Measurements from ENCODE around the gene CDON.

DNA sequence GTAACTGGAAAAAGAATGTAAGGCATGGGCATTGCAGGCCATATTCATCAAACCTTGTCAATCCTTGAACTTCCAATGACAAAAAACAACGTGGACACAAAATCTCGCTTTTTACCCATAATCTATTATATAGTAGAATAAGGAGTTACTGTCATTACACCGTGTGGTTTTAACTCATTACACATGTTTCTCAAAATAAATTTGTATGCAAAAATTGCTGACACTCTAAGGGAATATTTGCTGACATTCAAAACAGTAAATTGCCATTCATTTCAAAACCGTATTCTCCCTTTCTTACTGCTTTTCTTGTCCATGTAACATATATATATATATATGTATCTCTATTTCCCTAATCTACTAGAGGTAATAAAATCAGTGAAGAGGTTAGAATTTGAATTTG, 33.4 kb downstream of the CDON start:
- TF ChIP-seq, protein P1, sequence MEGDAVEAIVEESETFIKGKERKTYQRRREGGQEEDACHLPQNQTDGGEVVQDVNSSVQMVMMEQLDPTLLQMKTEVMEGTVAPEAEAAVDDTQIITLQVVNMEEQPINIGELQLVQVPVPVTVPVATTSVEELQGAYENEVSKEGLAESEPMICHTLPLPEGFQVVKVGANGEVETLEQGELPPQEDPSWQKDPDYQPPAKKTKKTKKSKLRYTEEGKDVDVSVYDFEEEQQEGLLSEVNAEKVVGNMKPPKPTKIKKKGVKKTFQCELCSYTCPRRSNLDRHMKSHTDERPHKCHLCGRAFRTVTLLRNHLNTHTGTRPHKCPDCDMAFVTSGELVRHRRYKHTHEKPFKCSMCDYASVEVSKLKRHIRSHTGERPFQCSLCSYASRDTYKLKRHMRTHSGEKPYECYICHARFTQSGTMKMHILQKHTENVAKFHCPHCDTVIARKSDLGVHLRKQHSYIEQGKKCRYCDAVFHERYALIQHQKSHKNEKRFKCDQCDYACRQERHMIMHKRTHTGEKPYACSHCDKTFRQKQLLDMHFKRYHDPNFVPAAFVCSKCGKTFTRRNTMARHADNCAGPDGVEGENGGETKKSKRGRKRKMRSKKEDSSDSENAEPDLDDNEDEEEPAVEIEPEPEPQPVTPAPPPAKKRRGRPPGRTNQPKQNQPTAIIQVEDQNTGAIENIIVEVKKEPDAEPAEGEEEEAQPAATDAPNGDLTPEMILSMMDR (IDR thresholded peaks at IDR 0.05): no peak
- TF ChIP-seq EZH2 (IDR thresholded peaks at IDR 0.05; ENCODE audit: borderline replicate concordance, insufficient read depth, low read depth, low read length, poor library complexity, severe bottlenecking): no peak
